MCF 10A (cell line): ENCODE results near the gene CNPY4. TPM values are rescaled to one million over a fixed set of nuclear protein-coding genes. Genes with fewer than 3 reads are reported as not detected.

ENCODE experiments used
- BruUV-seq: library from RNA; stranded (reverse); fragments of 400-500 nt; replicated peaks from 2 replicates; lab custom pipeline; 2021; lab: Mats Ljungman, UMichigan
- CTCF ChIA-PET: fragments of 300-600 bp; sonication (Branson Sonifier 250); formaldehyde crosslinking; extraction: SDS; loops from one replicate; lab custom pipeline; 2021; ENCODE audit warnings: antibody characterized with exemption, inconsistent platforms; lab: Yijun Ruan, JAX
- POLR2A ChIA-PET: fragments of 300-600, 350-650 bp; sonication (Branson Sonifier 250); formaldehyde crosslinking; extraction: SDS; loops from one replicate; lab custom pipeline; 2020; ENCODE audit warnings: antibody characterized with exemption, inconsistent platforms; lab: Yijun Ruan, JAX
- DNase-seq: peaks from one replicate; pipeline ENCODE4 v3.0.0-alpha.2; 2018; ENCODE audit not compliant: unreplicated experiment
- H3K27ac Mint-ChIP-seq: one replicate; pipeline ENCODE4 v1.8.0; 2022; ENCODE audit warnings: mild to moderate bottlenecking, low read depth, mixed read lengths; ENCODE audit not compliant: unreplicated experiment
- H3K27me3 Mint-ChIP-seq: one replicate; pipeline ENCODE4 v1.8.0; 2022; ENCODE audit warnings: mixed read lengths; ENCODE audit not compliant: insufficient read depth, unreplicated experiment
- H3K36me3 Mint-ChIP-seq: one replicate; pipeline ENCODE4 v1.8.0; 2022; ENCODE audit warnings: mild to moderate bottlenecking, moderate library complexity, mixed read lengths; ENCODE audit not compliant: insufficient read depth, unreplicated experiment
- H3K4me1 Mint-ChIP-seq: one replicate; pipeline ENCODE4 v1.8.0; 2022; ENCODE audit warnings: mixed read lengths; ENCODE audit not compliant: insufficient read depth, unreplicated experiment
- H3K4me3 Mint-ChIP-seq: one replicate; pipeline ENCODE4 v1.8.0; 2022; ENCODE audit warnings: mild to moderate bottlenecking, moderate library complexity, mixed read lengths; ENCODE audit not compliant: unreplicated experiment
- H3K9me3 Mint-ChIP-seq: one replicate; pipeline ENCODE4 v1.8.0; 2022; ENCODE audit warnings: mixed read lengths; ENCODE audit not compliant: unreplicated experiment
- intact Hi-C: fragments of 100-400 bp; cut with micrococcal nuclease; formaldehyde crosslinking; loops from 2 replicates; pipeline ENCODE4 v1.14.1; 2022
- total RNA-seq: library from RNA; stranded (reverse); gene quantifications from 2 replicates; pipeline ENCODE4 v1.2.3, GENCODE V29; 2022
- TF ChIP-seq, protein P1 (sequence below): fragments of 200-600 bp; IDR thresholded peaks from one replicate; pipeline ENCODE4 v1.8.0; 2022; ENCODE audit warnings: antibody characterized with exemption, mild to moderate bottlenecking; ENCODE audit not compliant: unreplicated experiment

Gene CNPY4
- total RNA-seq, 1 experiment from 2014 or later: 2.9 TPM

DNA sequence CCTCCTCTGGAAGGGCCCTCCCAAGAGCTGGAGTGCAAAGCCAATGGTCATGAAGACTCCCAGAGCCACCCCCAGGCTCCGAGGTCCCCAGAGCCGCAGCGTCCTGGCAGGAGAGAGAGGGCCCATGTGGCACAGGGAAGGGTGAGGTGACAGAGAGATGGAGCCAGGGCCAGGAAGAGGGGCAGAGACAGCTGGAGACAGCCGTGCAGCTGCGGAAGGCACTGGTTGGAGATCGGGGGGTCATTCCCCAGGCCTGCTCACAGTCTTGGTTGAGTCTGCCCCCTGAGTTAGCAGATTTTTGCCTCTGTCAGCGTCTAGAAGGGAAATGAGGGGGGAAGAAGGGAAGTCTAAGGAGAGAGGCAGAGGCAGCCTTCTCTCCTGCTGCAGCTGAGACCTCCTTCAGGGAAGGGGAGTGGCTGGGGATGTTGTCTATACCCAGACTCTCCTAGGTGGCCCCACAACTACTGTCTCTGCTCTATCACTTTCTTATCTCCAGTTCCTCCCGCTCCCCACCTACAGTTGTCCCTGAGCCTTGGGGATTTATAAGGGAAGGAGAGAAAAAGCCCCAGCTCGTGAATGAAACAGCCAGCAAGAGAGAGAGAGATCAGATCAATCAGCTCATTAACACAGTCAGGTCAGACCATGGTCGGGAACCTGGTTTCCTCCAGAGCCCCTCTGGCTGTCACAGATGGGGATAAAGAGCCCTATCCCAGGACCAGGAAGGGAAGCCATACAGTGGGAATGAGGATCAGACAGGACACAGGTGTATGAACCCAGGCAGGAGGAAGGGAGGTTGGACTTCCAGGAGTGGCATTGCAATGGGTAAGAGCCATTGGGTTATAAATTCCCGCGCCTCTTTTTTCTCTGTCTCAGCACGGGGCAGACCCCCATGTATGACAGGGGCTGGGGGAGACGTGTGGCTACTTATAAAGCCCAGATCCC is 47.8 kb downstream of the CNPY4 start:
- Mint-ChIP-seq H3K27me3 (peaks cover 42% of the 10 kb centered on the region), H3K4me1 (peaks cover 28% of the 10 kb centered on the region), H3K27ac (peak overlapping the region; percentile 54), H3K36me3 (no peaks in the 10 kb centered on the region), H3K9me3 (no peaks in the 10 kb centered on the region), H3K4me3 (no peak overlapping the region)
- CTCF ChIA-PET: interaction anchor here (0.6 to 3.1 kb wide), 3 partner anchors 26 to 114 kb away, joined by 4 to 10 read pairs (median 5); no protein-coding TSS in a partner anchor
- no TSS peak for BruUV-seq
- intact Hi-C loops: no loop called here
- TF ChIP-seq, protein P1, sequence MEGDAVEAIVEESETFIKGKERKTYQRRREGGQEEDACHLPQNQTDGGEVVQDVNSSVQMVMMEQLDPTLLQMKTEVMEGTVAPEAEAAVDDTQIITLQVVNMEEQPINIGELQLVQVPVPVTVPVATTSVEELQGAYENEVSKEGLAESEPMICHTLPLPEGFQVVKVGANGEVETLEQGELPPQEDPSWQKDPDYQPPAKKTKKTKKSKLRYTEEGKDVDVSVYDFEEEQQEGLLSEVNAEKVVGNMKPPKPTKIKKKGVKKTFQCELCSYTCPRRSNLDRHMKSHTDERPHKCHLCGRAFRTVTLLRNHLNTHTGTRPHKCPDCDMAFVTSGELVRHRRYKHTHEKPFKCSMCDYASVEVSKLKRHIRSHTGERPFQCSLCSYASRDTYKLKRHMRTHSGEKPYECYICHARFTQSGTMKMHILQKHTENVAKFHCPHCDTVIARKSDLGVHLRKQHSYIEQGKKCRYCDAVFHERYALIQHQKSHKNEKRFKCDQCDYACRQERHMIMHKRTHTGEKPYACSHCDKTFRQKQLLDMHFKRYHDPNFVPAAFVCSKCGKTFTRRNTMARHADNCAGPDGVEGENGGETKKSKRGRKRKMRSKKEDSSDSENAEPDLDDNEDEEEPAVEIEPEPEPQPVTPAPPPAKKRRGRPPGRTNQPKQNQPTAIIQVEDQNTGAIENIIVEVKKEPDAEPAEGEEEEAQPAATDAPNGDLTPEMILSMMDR: no peak
- POLR2A ChIA-PET: interaction anchor here (1.0 to 1.7 kb wide), 3 partner anchors 8 to 261 kb away, joined by 4 to 6 read pairs (median 5); partner anchors contain the start of genes TRAPPC14 and ZCWPW1
- no peak for DNase-seq

- Mint-ChIP-seq H3K27me3 (peaks cover 42% of the 10 kb centered on the region), H3K4me3 (no peak overlapping the region), H3K4me1 (peaks cover 28% of the 10 kb centered on the region), H3K36me3 (no peaks in the 10 kb centered on the region), H3K9me3 (no peaks in the 10 kb centered on the region), H3K27ac (no peak overlapping the region)
- no TSS peak for BruUV-seq
- intact Hi-C loops: no loop called here
- no peak for DNase-seq
- ChIA-PET POLR2A (interaction anchor here (0.8 to 1.6 kb wide), 3 partner anchors 9 to 19 kb away, joined by 4 to 8 read pairs (median 6); partner anchors contain the start of genes GPC2, LAMTOR4, STAG3 and TRAPPC14), CTCF (interaction anchor here (0.6 to 1.7 kb wide), 3 partner anchors 25 to 113 kb away, joined by 3 to 5 read pairs (median 4); no protein-coding TSS in a partner anchor)
- TF ChIP-seq, protein P1: no peak
These were observed 48.5 kb downstream of the CNPY4 start for GRCh38 chr7:100167912-100168323.

DNA sequence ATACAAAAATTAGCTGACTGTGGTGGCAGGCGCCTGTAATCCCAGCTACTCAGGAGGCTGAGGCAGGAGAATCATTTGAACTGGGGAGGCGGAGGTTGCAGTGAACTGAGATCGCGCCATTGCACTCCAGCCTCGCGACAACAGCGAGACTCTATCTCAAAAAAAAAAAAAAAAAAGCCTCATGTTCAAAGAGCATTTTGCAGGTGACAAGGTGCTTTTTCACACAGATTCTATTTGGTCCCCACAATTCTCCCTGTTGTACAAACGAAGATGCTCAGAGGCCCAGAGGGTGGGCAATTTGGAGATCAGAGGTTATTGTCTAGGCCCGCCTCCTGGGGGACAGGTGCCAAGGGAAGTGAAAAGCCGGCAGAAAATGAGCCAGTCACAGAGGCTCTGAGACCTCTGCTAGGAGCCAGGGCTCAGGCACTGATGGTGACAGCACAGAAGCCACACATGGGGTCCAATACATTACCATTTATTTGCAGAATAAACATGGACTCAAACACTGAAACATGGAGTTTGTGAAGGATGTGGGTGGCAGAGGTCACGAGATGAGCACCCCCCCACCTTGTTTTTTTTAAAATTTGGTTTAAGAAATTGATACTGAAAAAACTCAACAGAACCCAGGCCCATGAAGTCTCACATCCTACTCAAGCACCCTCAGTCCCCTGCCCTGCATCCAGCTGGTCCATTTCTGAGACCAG is 49.9 kb downstream of the CNPY4 start:
- no TSS peak for BruUV-seq
- POLR2A ChIA-PET: interaction anchor here (1.6 kb wide), 1 partner anchor 8 kb away, joined by 8 read pairs; the partner anchor contains the start of genes GPC2 and STAG3
- peaks cover 19% of the 10 kb centered on the region for H3K4me1 Mint-ChIP-seq
- H3K27ac Mint-ChIP-seq: no peak overlapping the region
- intact Hi-C loops: no loop called here
- CTCF ChIA-PET: no interaction called here
- TF ChIP-seq, protein P1: no peak
- H3K9me3 Mint-ChIP-seq: no peaks in the 10 kb centered on the region
- peaks cover 42% of the 10 kb centered on the region for H3K27me3 Mint-ChIP-seq
- H3K4me3 Mint-ChIP-seq: no peak overlapping the region
- no peak for DNase-seq
- no peaks in the 10 kb centered on the region for H3K36me3 Mint-ChIP-seq
